Keratinocyte (primary cell): Measurements from ENCODE around the gene CLSTN2. TPM values are rescaled to one million over a fixed set of nuclear protein-coding genes. Genes with fewer than 3 reads are reported as not detected.

Source experiments
- DNase-seq: peaks from one replicate; pipeline ENCODE4 v3.0.0-alpha.2; 2011; ENCODE audit warnings: low read depth, missing footprints, low spot score
- FAIRE-seq: peaks from 2 replicates; lab custom pipeline; 2011; peaks lifted over from hg19 to GRCh38; lab: Jason Lieb, UNC
- H2AFZ ChIP-seq: 2 replicates; pipeline ENCODE4 v1.6.0; 2012; ENCODE audit warnings: low read length, control low read depth, inconsistent platforms; ENCODE audit not compliant: control insufficient read depth
- H3K27ac ChIP-seq: 2 replicates; pipeline ENCODE4 v1.5.1; 2011; ENCODE audit warnings: low read length; ENCODE audit not compliant: control insufficient read depth, insufficient read depth
- H3K27me3 ChIP-seq: 3 replicates; pipeline ENCODE4 v1.6.0; 2011; ENCODE audit warnings: low read length; ENCODE audit not compliant: control insufficient read depth, insufficient read depth; ENCODE audit errors: extremely low read depth
- H3K36me3 ChIP-seq, 2 experiments: 2 replicates in 1 of 2; 3 replicates in 1 of 2; pipeline ENCODE4 v1.5.1; 2011; ENCODE audit warnings: low read length in 2 of 2, mild to moderate bottlenecking in 1 of 2; ENCODE audit not compliant: control insufficient read depth in 2 of 2, insufficient read depth in 2 of 2; ENCODE audit errors: extremely low read depth in 1 of 2
- H3K4me1 ChIP-seq: 3 replicates; pipeline ENCODE4 v1.5.1; 2011; ENCODE audit warnings: low read length; ENCODE audit not compliant: control insufficient read depth, insufficient read depth; ENCODE audit errors: extremely low read depth
- H3K4me2 ChIP-seq: 3 replicates; pipeline ENCODE4 v1.6.0; 2011; ENCODE audit warnings: low read depth, low read length; ENCODE audit not compliant: control insufficient read depth, insufficient read depth; ENCODE audit errors: extremely low read depth
- H3K4me3 ChIP-seq, 3 experiments: fragments of 200-600 bp in 1 of 3; sonication (generic) in 1 of 3; 2 replicates in 2 of 3; 3 replicates in 1 of 3; pipeline ENCODE4 v1.5.1; 2011 to 2016; ENCODE audit warnings: low read length in 3 of 3, mild to moderate bottlenecking in 3 of 3, control low read depth in 2 of 3, inconsistent platforms in 1 of 3, low read depth in 1 of 3, mixed read lengths in 1 of 3, mixed run types in 1 of 3, moderate library complexity in 1 of 3; ENCODE audit not compliant: control insufficient read depth in 2 of 3, insufficient read depth in 2 of 3; ENCODE audit errors: extremely low read depth in 1 of 3
- H3K79me2 ChIP-seq: 2 replicates; pipeline ENCODE4 v1.6.0; 2012; ENCODE audit warnings: low read length; ENCODE audit not compliant: control insufficient read depth, insufficient read depth
- H3K9ac ChIP-seq: 3 replicates; pipeline ENCODE4 v1.6.0; 2011; ENCODE audit warnings: low read length; ENCODE audit not compliant: control insufficient read depth, insufficient read depth; ENCODE audit errors: extremely low read depth
- H3K9me1 ChIP-seq: 3 replicates; pipeline ENCODE4 v1.6.0; 2011; ENCODE audit warnings: low read length; ENCODE audit not compliant: control insufficient read depth, insufficient read depth; ENCODE audit errors: extremely low read depth
- H3K9me3 ChIP-seq: 2 replicates; pipeline ENCODE4 v1.5.1; 2012; ENCODE audit warnings: low read depth, low read length; ENCODE audit not compliant: control insufficient read depth
- H4K20me1 ChIP-seq: 3 replicates; pipeline ENCODE4 v1.6.0; 2011; ENCODE audit warnings: low read length; ENCODE audit not compliant: control insufficient read depth, insufficient read depth; ENCODE audit errors: extremely low read depth
- CTCF ChIP-seq, 3 experiments: IDR thresholded peaks in 1 of 3; conservative IDR thresholded peaks in 1 of 3; optimal IDR thresholded peaks in 1 of 3; 2 replicates in 2 of 3; 3 replicates in 1 of 3; pipeline versions ENCODE3 to v1.5.1; 2011; ENCODE audit warnings: low read length in 3 of 3, mild to moderate bottlenecking in 3 of 3, moderate library complexity in 2 of 3, control low read depth in 1 of 3, inconsistent platforms in 1 of 3; ENCODE audit not compliant: insufficient read depth in 2 of 3; ENCODE audit errors: extremely low read depth in 1 of 3
- EZH2 ChIP-seq: IDR thresholded peaks from one replicate; pipeline ENCODE4 v1.6.1; 2012; ENCODE audit warnings: inconsistent platforms, mild to moderate bottlenecking, low read length, moderate library complexity
- dilution Hi-C: fragments of 300-500 bp; cut with MboI; formaldehyde crosslinking; loops from one replicate; pipeline ENCODE4 v1.7.0; 2020; ENCODE audit warnings: low sequenced_read_pairs; ENCODE audit not compliant: extremely low pct_ligation_motif_present
- polyA plus RNA-seq, 5 experiments: library from polyadenylated mRNA; depleted of rRNA in 3 of 5; stranded (reverse) in 3 of 5; stranded (forward) in 1 of 5; unstranded in 1 of 5; fragments of >200 nt; gene quantifications; 1 replicate in 1 of 5; 2 replicates in 3 of 5; 3 replicates in 1 of 5; pipeline versions ENCODE4 v1.2.1 to v1.2.3, GENCODE V29; 2011 to 2012; ENCODE audit warnings: missing spikeins in 2 of 5, low read depth in 1 of 5, low replicate concordance in 1 of 5

Gene CLSTN2
- polyA plus RNA-seq, 1 donor (not counting 4 experiments of a cell fraction or from before 2014, with no cell fraction given): 0.09 TPM

- Histone ChIP-seq H3K9me3 (no peaks in the 10 kb centered on the region), H3K4me2 (no peak overlapping the region), H4K20me1 (no peaks in the 10 kb centered on the region), H3K4me3 (no peak overlapping the region), H3K27me3 (no peaks in the 10 kb centered on the region), H3K9me1 (no peaks in the 10 kb centered on the region), H3K4me1 (no peaks in the 10 kb centered on the region), H3K79me2 (no peaks in the 10 kb centered on the region), H2AFZ (no peak overlapping the region), H3K27ac (no peak overlapping the region), H3K36me3 (no peaks in the 10 kb centered on the region), H3K9ac (no peak overlapping the region)
- DNase-seq: no peak
- dilution Hi-C loops: no loop called here
- no peak for FAIRE-seq
- TF ChIP-seq EZH2 (no peak), CTCF (optimal IDR thresholded peaks at IDR 0.05 in 1 of 3, IDR thresholded peaks at IDR 0.05 in 1 of 3, conservative IDR thresholded peaks at IDR 0.05 in 1 of 3; ENCODE audit: extremely low read depth in 1 of 3, insufficient read depth in 2 of 3, low read length in 3 of 3) (no peak)
Observed at GRCh38 chr3:140170612-140171011, 235.6 kb downstream of the CLSTN2 start.

GRCh38 chr3:140176526-140176925 is 241.5 kb downstream of the CLSTN2 start:
- H2AFZ ChIP-seq: no peak overlapping the region
- H3K27me3 ChIP-seq: no peaks in the 10 kb centered on the region
- dilution Hi-C loops: no loop called here
- H3K79me2 ChIP-seq: no peaks in the 10 kb centered on the region
- no peaks in the 10 kb centered on the region for H3K9me3 ChIP-seq
- no peak for DNase-seq
- no peak overlapping the region for H3K4me2 ChIP-seq
- no peak overlapping the region for H3K9ac ChIP-seq
- H3K4me3 ChIP-seq: no peak overlapping the region
- no peak for TF ChIP-seq CTCF (optimal IDR thresholded peaks at IDR 0.05 in 1 of 3, IDR thresholded peaks at IDR 0.05 in 1 of 3, conservative IDR thresholded peaks at IDR 0.05 in 1 of 3; ENCODE audit: extremely low read depth in 1 of 3, insufficient read depth in 2 of 3, low read length in 3 of 3)
- no peaks in the 10 kb centered on the region for H3K36me3 ChIP-seq
- no peaks in the 10 kb centered on the region for H4K20me1 ChIP-seq
- no peak overlapping the region for H3K27ac ChIP-seq
- no peaks in the 10 kb centered on the region for H3K9me1 ChIP-seq
- peaks cover 8% of the 10 kb centered on the region for H3K4me1 ChIP-seq
- no peak for FAIRE-seq
